ENCODE measurements around the gene SFTPD. TPM values are rescaled to one million over a fixed set of nuclear protein-coding genes. Genes with fewer than 3 reads are reported as not detected.

SFTPD gene
- total RNA-seq (2021): 0.18 and 0.24 TPM in 2 replicates
- long read RNA-seq, partial matches to known transcripts: 0 of 3 reads
- long read RNA-seq, other reads (novel, unspliced or antisense): 3 of 3 reads

DNA sequence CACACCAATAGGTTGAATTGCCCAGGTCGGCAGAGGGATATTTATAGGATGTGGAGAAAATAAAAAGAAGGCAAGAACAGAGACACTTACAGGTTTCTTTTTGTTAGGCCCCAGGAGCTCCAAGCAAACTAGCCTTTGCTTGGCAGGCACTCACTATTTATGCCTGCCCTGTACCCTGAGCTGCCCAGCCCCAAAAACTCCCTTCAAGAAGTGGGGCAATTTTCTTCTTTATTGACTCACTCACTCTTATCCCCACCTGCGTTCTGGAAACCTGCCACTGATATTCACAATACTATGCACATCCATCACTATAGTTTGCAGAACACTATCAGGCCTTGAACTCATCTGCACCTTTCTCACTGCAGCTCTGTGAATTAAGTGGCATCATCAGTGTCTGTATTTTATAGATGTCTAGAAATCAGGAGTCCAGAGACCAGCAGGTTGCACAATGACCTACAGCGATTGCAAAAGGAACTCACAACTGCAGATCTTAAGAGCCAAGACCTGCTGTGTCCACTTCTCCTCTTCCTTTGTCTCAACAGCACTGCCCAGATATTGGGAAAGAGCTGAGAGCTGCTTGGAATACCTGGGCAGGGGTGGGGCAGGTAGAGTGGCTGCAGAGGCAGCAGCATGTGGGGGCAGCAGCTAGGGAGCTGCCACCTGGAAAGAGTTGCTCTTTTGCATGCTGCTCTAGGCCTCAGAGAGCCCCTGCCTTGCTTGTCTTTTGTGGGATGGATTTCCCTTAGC lies at the start of gene SFTPD:
SFTPD (minus strand) TSS at position 130 of the 747 bp plus-strand sequence. CDS start 2,446 bp downstream, outside the sequence.
- Histone ChIP-seq H3K4me2 (ENCODE audit: insufficient read depth, insufficient read length, low read length) (no peak within 1 kb of the TSS), H2AFZ (ENCODE audit: low read length) (no peak within 1 kb of the TSS), H2BK12ac (ENCODE audit: insufficient read length, low read depth, low read length) (no peak within 1 kb of the TSS), H3T11ph (ENCODE audit: low read length) (no peak within 1 kb of the TSS), H3K4me1 (ENCODE audit: insufficient read depth, low read length) (peaks cover 7% of the 10 kb centered on the region; the same call in 1 of the 2 replicates), H3K18ac (ENCODE audit: insufficient read length, low read depth, low read length) (no peak within 1 kb of the TSS), H4K8ac (replicated peaks; ENCODE audit: insufficient read length, low read depth, low read length) (no peak within 1 kb of the TSS), H3K4ac (ENCODE audit: low read depth, low read length) (no peak within 1 kb of the TSS), H2BK5ac (ENCODE audit: insufficient read length, low read length) (no peak within 1 kb of the TSS), H2AK5ac (ENCODE audit: insufficient read length, low read length) (no peak within 1 kb of the TSS), H3K27ac (ENCODE audit: insufficient read length, low read depth, low read length) (no peak within 1 kb of the TSS), H3K56ac (ENCODE audit: insufficient read length, low read depth, low read length) (no peak within 1 kb of the TSS), H4K20me1 (ENCODE audit: control insufficient read depth, insufficient read depth, insufficient read length) (no peaks in the 10 kb centered on the region), H3K9ac (ENCODE audit: extremely low read depth, insufficient read length, low read length) (no peak within 1 kb of the TSS), H4K5ac (ENCODE audit: insufficient read length, low read depth, low read length) (no peak within 1 kb of the TSS), H3K23me2 (ENCODE audit: insufficient read length, low read depth, low read length, poor library complexity, severe bottlenecking) (no peaks in the 10 kb centered on the region), H4K91ac (ENCODE audit: insufficient read length, low read depth, low read length) (no peak within 1 kb of the TSS), H3K27me3 (ENCODE audit: insufficient read depth, low read length) (no peaks in the 10 kb centered on the region), H2BK120ac (ENCODE audit: low read depth, low read length, poor library complexity, severe bottlenecking) (no peak within 1 kb of the TSS), H2BK20ac (ENCODE audit: low read depth, low read length, poor library complexity, severe bottlenecking) (no peak within 1 kb of the TSS), H3K23ac (ENCODE audit: insufficient read length, low read depth, low read length) (no peak within 1 kb of the TSS), H2BK15ac (ENCODE audit: low read depth, low read length) (no peak within 1 kb of the TSS), H3K9me3 (ENCODE audit: control insufficient read depth, low read depth, low read length) (peaks cover 6% of the 10 kb centered on the region), H3K14ac (ENCODE audit: insufficient read depth, low read length) (no peak within 1 kb of the TSS), H3K79me2 (ENCODE audit: insufficient read depth, low read length) (no peaks in the 10 kb centered on the region), H3K79me1 (ENCODE audit: insufficient read depth, low read depth, low read length, poor library complexity, severe bottlenecking) (no peaks in the 10 kb centered on the region)
- no peak within 1 kb of the TSS for H3K4me3 Mint-ChIP-seq
- no CpG with 5 or more reads among the region's 3 CpGs for WGBS (ENCODE audit: extremely low coverage, insufficient read length, low lambda C conversion rate)
- peaks cover 6 to 15% (median 14%) of the 10 kb centered on the region in 3 experiments for H3K36me3 Mint-ChIP-seq (ENCODE audit: insufficient read depth in 1 of 3, low read depth in 3 of 3)
- peaks cover 14 to 16% of the 10 kb centered on the region in 2 experiments for H3K4me1 Mint-ChIP-seq
- H3K27me3 Mint-ChIP-seq (ENCODE audit: low read depth): peaks cover 22% of the 10 kb centered on the region
- H3K9me3 Mint-ChIP-seq: peaks cover 19 to 24% of the 10 kb centered on the region in 2 experiments
- TF ChIP-seq, protein P1, sequence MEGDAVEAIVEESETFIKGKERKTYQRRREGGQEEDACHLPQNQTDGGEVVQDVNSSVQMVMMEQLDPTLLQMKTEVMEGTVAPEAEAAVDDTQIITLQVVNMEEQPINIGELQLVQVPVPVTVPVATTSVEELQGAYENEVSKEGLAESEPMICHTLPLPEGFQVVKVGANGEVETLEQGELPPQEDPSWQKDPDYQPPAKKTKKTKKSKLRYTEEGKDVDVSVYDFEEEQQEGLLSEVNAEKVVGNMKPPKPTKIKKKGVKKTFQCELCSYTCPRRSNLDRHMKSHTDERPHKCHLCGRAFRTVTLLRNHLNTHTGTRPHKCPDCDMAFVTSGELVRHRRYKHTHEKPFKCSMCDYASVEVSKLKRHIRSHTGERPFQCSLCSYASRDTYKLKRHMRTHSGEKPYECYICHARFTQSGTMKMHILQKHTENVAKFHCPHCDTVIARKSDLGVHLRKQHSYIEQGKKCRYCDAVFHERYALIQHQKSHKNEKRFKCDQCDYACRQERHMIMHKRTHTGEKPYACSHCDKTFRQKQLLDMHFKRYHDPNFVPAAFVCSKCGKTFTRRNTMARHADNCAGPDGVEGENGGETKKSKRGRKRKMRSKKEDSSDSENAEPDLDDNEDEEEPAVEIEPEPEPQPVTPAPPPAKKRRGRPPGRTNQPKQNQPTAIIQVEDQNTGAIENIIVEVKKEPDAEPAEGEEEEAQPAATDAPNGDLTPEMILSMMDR (conservative IDR thresholded peaks at IDR 0.05): no peak
- peak; percentile 40 for DNase-seq
- peak within 1 kb of the TSS in 1 of 3 experiments; percentile 26; a peak in 1 of 7 replicates for H3K27ac Mint-ChIP-seq
